HG03521 (cell line): ENCODE measurements around the gene CFAP61.
A peak's percentile ranks its signal among the peaks of the same experiment; 100 is the strongest.
"Not testable (repeated sequence)": the region's sequence is repeated elsewhere in the genome, so short reads cannot be mapped to it uniquely, and the experiment has no call there.

Experiments
- ATAC-seq: cut with Tn5 transposase; IDR thresholded peaks from one replicate; pipeline ENCODE4 v1.9.1; 2021; ENCODE audit warnings: mild to moderate bottlenecking, moderate library complexity; ENCODE audit not compliant: unreplicated experiment

The CFAP61 gene

DNA sequence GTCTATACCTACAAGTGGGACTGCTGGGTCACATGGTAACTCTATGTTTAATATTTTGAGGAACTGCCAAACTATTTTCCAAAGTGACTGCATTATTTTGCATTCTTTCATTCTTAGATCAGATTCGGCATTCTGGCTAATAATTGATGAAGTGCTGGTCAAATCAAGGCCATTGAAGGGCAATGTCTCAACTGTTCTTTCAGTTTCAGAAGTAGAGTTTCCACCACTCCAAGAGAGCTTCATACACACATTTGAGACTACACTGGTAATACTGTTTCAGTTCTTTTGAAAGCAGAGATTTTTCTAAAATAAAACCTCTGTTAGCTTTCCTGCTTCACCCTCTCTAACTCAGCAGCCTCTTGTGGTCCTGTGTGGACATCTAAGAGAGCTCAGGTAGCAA is 154.5 kb downstream of the CFAP61 start:
- ATAC-seq, result peak; percentile 57

DNA sequence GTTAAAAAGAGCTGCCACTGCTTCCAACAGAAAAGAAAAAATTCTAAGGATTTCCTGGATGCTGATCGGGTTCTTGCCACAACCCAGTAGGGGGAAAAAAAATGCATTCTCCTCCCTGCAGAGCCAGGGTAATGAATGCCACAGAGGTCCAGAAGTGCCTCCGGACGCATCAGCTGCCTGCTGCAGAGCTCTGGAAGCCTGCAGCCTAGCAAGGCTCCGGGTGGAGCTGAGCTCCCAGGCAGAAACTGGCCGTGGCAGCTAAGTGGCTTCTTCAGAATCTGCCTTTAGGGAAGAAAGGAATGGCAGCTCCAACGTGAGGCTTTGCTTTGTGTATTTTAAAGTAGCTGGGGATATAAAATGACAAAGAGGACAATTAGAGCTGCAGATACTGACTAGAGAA is 155.0 kb downstream of the CFAP61 start:
- no peak for ATAC-seq

DNA sequence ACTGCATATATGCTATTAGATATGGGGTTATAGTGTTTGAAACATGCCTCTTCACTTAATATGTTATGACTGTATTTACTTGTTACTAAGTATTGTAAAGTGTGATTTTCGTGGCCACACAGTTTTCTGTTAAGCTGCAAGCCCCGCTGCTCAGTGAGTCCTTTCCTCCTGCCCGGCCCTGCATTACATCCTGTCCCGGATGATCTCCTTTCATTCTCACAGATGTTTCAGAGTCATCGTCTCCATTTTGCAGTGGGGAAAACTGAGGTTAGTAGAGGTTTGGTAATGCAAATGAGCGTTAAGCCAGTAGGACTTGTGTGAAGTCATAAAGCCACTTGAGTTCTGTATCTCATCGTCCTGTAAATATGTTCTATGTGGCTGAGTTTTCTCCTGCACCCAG is 155.5 kb downstream of the CFAP61 start:
- ATAC-seq, result peak; percentile 65

DNA sequence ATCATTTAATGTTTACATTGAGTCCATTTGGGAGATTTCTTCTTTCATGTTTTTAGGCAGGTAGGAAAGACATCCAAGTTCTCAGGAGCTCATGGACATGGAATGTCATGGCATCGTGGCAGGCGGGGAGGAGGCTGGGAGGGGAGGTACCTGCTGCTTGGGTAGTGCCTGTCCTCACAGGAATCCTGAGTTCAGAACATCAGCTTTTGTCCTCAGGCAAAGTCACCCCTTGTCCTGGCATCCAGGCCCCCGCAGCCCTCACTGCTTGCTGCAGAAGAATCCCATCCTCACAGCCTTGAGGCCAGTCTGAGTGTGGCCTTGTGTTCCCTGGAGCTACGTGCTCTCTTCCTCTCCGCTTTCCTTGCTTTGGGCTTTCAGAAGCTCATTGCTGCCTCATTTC is 157.4 kb downstream of the CFAP61 start:
- ATAC-seq, result no peak

DNA sequence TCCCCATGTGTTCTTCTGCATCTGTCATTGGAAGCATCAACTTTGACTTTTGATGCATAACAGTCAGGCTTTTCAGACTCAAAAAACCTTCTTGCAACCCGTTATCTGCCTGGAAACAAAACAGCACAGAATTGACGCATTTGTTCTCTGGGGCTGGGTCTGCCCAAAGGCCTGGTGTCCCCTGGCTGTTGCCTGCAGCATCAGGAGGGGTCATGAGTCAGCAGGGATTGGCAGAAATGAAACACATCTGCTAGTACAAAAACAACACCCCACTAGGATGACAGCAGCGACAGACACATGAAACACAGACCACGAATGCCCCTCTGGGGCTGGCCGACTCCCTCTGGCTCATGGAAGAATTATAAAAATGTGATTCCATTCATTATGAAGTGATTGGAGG is 158.0 kb downstream of the CFAP61 start:
- no peak for ATAC-seq

DNA sequence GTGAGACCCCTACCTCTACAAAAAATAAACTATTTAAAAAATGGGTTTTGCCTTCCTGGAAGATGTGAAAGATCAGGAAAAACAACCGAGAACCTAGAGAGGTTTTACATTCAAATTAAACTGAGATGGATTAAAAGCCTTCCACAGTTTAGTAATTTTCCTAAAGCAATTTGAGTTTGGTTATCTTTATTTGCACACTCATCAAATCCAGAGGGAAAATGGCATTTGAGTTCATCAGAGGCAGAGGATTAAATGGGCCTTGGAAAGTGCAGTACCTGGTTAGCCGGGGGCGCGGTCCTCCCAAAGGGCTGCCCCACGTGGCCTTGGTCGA is 158.6 kb downstream of the CFAP61 start:
- ATAC-seq, result no peak

DNA sequence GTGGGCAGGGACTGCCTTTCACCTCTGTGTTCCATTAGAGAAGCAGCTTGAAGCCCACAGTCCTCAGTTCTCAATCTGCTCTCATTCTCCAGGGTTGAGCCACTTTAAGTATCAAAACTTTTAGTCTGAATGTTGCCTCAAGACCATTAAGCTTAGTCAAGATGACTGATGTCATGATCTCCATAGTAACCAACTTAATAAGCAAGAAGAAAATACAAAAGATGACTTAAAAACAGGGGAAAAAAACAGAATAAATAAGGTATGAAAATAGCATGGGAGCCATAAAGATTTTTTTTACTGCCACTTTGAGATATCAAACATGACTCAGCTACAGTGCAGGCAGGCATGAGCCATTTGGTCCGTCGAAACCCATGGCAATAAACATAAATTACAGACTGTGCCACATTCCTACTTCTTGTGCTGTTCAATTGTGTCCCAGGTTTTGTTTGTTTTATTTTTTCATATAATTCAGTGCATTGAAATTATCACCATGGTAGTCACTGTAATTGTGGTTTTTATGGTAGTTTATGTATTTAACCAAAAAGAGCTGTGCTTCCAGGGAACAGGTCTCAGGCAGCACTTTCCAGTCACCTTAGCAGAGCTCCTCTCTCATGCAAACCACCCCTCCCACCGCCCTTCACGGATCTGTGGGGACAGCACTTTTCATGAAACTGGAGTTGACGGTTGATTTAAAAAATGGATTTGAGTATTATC is 159.1 kb downstream of the CFAP61 start:
- ATAC-seq, result no peak

DNA sequence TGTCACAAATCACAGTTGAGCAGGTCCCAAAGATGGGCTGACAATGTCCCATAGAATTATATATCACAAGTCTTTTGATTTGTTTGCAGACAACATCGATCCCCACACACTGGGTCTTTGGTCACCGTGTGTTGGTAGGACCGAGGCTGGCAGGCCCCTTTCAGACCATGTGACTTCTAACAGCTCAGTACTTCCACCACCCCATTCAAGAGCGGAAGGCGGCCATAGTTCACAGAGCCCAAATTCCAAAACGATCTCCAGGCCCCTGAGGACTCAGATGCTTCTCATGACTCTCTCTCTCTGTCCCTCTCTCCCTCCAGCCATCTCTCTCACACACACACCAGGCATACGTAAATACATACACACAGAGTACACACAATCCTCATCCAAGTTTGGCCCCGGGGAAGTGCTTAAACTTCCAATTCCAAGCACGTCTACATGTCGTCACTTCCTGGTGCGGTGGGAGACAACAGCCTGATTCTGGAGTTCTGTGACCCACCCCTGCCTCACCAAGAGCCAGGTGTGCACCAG is 159.7 kb downstream of the CFAP61 start:
- no peak for ATAC-seq

DNA sequence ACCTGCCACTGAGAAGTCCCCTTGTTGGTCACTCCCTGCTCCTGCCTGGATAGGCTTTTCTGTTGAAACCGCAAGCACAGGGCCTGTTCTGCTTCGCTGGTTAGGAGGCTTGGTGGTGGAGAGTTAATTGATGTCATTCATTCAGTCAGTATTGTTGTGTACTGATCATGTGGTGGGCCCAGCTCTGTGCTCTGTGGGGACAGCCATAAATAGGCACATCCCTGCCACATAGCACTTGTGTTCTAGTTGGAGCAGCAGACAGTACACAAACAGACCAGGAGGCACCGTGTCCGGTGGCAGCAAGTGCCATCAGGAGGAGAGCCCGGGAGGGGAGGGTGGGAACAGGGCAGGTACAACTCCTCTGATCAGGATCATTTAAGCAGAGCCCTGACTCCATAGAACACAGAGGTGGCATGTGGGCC is 160.4 kb downstream of the CFAP61 start:
- ATAC-seq, result no peak

DNA sequence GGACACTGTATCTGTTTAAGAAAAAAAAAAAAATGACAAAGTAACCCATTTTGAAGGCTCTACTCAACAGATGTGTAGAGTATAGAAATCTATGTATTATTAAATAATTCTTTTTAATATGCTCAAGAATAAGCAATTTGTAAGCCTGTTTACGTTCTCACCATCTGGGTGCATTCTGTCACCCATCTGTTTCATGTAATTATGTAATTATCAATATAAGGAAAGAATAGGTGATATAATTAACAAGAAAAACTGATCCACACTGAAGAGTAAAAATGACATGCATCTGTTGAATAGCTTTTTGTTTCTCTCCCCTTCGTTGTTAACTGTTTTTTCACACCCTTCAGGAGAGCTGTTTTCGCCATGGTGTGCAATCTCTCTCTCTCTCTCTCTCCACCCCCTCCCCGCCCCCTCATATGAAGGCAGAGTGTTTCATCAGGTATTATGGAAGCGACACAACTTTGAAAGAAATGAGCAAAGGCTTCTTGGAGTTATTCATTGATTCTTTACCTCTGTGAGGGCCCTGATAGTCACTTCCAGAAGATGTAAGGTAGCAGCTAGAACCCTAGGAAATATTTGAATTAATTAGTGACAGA is 161.3 kb downstream of the CFAP61 start:
- ATAC-seq, result no peak

DNA sequence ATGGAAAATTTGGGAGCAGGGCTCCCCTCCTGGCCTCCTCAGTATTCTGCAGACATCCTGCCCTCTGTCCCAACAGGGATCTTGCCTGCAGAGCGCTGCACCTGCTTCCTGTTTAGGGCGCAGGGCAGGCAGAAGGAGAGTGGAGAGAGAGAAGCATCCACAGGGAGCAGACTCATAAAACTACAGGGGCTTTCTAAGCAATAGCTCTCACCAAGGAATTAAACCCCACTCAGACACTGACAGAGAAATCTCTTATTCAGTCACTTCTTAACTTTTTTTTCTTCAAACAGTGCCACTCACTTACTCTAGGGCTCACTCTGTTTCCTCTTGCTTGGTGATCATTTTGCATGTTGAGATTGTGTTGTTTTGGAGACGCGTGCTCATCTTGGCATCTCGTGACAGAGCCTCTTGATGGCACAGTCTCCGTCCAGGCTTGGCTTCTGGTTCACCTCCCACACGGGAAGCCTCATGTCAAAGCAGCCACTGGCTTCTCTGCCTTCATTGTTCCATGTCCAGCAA is 162.5 kb downstream of the CFAP61 start:
- ATAC-seq, result no peak

DNA sequence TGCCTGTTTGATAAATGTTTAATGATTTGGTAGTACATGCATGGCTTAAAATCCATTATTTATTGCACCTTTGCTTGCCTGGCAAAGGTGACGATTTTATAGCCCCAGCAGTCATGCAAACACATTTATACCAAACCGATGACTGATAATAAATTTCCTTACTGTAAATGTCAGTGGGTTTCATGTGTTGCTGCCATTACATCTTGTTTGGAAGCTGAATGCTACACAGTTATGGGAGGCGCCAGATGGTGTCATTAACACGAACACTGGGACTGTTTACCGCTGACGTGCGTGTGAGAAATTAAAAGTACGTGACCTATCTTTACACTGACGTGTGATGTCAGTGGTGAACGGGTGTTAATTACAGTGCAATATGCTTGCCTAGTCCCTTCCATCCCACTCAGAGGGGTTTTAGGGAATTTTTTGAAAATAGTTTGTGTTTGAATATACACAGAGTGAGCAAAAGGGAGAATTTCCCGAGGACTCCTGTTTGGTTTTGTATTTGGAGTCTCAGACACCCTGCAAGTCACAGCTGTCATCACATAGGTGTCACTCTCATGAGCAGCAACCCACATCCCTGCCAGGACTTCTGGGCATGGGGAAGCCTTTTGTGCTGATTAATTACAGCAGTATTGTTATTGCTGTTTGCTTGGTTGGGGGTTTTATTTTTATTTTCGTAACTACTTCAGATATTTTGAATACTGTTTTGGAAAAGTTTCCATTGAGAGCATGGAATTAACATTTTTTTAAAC is 163.8 kb downstream of the CFAP61 start:
- ATAC-seq, result no peak

DNA sequence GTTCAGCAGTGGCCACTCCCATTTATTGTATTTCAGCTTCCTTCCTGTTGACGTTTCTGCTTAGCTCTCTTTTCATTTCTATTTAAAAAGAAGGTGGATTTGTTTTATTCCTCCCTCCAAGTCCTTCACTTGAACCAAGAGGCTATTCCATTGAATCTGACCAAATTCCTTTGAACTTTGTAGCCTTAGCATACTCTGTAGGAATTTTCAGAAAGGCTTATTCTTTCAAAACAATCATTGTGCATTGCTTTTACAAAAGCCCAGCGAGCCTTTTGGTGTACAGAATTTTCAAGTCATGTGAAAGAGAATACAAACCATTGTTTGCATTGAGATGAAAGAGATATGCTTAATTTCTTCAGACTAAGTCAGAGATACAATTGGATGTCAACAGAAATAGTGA is 164.6 kb downstream of the CFAP61 start:
- no peak for ATAC-seq

DNA sequence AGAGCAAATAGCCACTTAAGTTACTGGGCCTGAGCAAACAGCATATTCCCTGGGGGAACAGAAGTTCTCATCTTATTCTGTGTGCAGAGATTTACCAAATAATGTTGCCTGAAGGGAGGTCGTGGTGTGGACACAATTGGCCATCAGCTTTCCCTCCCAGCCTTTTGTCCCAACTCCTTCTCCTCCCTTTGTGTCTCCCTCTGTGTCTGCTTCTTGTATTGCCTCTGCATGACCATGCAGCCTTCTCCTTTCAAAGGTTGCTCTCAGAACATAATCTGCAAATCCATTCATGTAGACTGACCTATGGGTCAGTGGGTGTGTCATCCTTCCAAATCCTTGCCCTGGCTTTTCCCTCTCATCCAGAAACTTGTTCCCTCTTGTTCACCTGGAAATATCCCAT is 165.3 kb downstream of the CFAP61 start:
- no peak for ATAC-seq

DNA sequence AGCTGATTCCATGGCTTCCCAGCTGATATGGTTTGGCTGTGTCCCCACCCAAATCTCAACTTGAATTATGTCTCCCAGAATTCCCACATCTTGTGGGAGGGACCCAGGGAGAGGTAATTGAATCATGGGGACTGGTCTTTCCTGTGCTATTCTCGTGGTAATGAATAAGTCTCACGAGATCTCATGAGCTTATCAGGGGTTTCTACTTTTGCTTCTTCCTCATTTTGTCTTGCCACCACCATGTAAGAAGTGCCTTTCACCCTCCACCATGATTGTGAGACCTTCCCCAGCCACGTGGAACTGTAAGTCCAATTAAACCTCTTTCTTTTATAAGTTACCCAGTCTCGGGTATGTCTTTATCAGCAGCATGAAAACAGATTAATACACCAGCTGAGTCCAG is 165.8 kb downstream of the CFAP61 start:
- not testable (repeated sequence) for ATAC-seq

DNA sequence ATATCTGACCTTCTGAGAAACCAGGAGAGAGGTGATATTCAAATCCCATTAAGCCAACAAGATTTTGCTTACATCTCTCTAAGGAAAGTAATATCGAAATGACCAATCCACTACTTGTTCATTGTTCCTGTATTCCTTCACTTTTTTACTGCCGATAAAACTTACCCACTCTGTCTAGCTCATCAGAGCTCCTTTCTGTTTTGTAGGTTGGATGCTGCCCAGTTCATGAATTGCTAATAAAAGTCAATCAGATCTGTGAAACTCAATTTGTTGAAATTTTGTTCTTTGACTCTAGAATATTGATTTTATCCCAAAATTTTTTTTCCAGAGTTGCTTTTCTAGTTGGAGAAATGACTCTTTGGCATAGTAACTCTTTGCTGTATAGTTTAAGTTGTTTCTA is 166.7 kb downstream of the CFAP61 start:
- no peak for ATAC-seq

DNA sequence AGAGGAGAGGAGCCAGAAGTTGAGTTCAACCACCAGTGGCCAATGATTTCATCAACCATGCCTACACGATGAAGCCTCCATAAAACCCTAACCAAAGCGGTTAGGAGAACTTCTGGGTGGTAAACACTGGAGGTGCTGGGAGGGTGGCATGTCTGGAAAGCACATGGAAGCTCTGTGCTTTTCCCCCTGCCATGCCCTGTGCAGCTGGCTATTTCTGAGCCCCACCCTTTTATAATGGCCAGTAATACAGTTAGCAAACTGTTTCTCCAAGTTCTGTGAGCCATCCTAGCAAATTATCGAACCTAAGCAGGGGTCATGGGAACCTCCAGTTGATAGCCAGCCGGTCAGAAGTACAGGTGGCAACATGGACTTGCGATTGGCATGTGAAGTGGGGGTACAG is 167.8 kb downstream of the CFAP61 start:
- ATAC-seq, result no peak

DNA sequence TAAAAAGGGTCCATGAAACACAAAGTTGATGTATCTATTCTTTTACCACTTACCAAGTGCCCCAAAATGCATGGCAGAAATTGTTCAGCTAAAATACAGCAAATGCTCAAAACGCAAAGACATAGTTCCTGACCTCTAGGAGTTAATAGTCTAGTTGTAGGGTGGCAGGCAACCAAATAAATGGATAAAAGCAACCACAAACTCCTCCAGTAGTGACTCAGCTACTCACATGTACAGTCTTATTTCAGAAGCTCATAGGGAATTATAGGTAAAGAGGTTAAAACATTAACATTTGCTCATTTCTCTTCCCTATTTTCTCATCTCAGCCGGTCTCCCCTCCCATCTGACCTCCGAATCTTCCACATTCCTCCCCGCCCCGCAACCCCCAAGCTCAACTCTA is 171.6 kb downstream of the CFAP61 start:
- ATAC-seq, result no peak

DNA sequence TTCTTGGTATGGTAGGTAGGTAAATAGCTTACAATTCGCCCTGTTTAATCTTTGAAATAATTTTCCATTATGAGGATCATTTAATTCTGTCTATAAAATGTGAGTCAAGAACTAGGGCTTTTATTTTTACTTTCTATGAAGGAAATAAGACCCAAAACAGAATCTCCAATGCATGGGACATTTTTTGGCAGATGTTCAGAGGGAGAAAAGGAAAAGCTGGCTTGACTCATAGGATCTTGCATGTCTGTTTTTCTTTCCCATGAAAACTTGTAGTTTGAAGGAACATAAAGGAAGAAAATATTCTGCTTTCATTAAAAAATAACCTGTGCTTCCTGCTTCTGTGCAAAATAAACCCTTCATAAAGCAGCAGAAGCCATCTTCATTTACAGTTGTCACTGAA is 172.5 kb downstream of the CFAP61 start:
- ATAC-seq, result no peak

DNA sequence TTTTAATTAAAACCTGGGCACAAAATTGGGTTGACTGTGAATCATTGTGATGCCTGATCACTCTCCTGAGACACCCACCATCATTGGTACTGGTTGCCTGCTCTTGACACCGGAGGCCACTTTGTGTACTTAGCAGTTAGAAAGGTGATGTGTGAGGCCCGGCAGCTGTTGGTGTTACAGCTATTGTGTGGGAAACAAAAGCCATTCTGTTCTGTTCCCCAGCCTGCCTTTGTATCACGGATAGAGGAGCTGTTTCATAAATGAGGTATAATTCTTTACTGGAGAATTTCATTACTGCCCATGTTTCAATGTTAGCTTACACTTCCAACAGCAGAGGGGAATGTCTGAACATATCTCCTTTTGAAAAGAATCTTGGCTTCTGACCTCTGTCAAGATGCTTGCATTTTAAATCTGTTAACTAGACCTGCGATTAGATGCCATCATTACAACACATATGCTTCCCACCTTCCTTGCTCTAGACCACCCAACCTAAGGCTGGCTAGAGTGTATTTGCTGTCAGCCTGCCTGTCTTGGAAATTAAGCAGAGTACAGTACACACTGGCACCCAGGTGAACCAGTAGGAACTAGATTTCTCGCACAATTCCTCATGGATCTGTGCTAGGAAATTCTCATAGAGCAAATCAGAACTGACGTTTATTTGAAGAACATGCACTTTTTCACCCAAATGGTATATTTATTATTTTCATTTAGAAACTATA is 173.2 kb downstream of the CFAP61 start:
- ATAC-seq, result no peak

DNA sequence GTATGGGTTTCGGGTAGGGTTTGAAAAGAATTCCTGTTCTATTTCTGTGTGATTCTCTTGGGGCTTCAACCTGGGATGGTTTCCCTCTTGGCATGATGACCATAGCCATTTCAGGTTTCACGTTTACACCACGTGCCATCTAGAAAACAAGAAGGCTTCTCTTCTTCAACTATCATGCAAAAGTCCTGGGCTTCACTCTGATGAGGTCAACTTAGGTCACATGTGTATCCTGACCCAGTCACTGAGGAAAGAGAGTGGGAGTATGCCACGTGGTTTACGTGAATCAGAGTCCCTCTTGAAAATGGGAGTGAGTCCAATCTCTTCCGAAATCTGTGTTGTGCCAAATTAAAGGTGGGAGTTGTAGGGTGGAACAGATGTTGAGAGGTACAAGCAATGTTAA is 174.2 kb downstream of the CFAP61 start:
- no peak for ATAC-seq
